Activated B cell treated with CpG ODN at 0.5 μM for 24 hours (primary cell): ENCODE data around the gene COL4A4. TPM values are rescaled to one million over a fixed set of nuclear protein-coding genes. Genes with fewer than 3 reads are reported as not detected.

ENCODE experiments used
- ATAC-seq: fragments of 200-7000 bp; cut with Tn5 transposase; one replicate; pipeline ENCODE4 v1.10.0; 2021; ENCODE audit warnings: low read depth, mild to moderate bottlenecking, moderate library complexity
- CTCF ChIA-PET: fragments of 350-600 bp; sonication (Branson Sonifier 250); formaldehyde crosslinking; loops from one replicate; lab custom pipeline; 2021; ENCODE audit warnings: antibody characterized with exemption; lab: Charles Lee
- POLR2A ChIA-PET: fragments of 350-600 bp; sonication (Branson Sonifier 250); formaldehyde crosslinking; loops from one replicate; lab custom pipeline; 2021; ENCODE audit warnings: antibody characterized with exemption; lab: Charles Lee
- DNase-seq: peaks from one replicate; pipeline ENCODE4 v3.0.0; 2022
- H3K27ac Mint-ChIP-seq: one replicate; pipeline ENCODE4 v1.8.0; 2020; ENCODE audit warnings: mixed read lengths
- H3K27me3 Mint-ChIP-seq: one replicate; pipeline ENCODE4 v1.8.0; 2021; ENCODE audit warnings: mixed read lengths
- H3K36me3 Mint-ChIP-seq: one replicate; pipeline ENCODE4 v1.8.0; 2021; ENCODE audit warnings: low read depth, mixed read lengths
- H3K4me1 Mint-ChIP-seq: one replicate; pipeline ENCODE4 v1.8.0; 2021; ENCODE audit warnings: mixed read lengths
- H3K4me3 Mint-ChIP-seq: one replicate; pipeline ENCODE4 v1.8.0; 2020; ENCODE audit warnings: mild to moderate bottlenecking, mixed read lengths
- H3K9me3 Mint-ChIP-seq: one replicate; pipeline ENCODE4 v1.8.0; 2020; ENCODE audit warnings: mixed read lengths
- intact Hi-C: fragments of 100-400 bp; cut with micrococcal nuclease; formaldehyde crosslinking; loops from one replicate; pipeline ENCODE4 v1.15.1; 2024
- total RNA-seq: library from RNA; stranded (reverse); gene quantifications from 2 replicates; pipeline ENCODE4 v1.2.3, GENCODE V29; 2022
- TF ChIP-seq, protein P1 (sequence below): fragments of 200-600 bp; IDR thresholded peaks from one replicate; pipeline ENCODE4 v1.8.0; 2022; ENCODE audit warnings: antibody characterized with exemption, mild to moderate bottlenecking

Gene COL4A4
- total RNA-seq, 1 donor from 2014 or later: 10.9 TPM

DNA sequence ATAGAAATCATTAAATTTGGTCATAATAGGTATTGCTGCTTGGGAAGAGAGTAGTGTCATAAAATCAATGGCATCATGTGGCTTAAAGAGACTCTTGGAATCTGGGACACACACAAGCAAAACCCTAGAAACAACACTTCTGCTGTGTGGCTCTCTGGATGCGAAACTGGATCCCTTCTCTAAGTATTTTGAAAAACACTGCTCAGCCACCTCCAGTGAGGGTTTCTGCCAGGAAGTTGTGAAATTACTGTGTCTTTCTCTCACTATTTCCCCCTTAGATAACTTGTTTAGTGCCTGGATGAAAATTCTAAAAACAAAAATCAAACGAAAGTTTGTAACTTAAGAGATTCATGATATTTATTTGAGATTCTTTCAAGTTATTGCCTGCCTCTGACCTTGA lies 164.3 kb downstream of the COL4A4 start:
- H3K27ac Mint-ChIP-seq: no peak overlapping the region
- ChIA-PET POLR2A (no interaction called here), CTCF (interaction anchor here (1.1 kb wide), 1 partner anchor 14 kb away, joined by 3 read pairs; no protein-coding TSS in a partner anchor)
- ATAC-seq (no peak), DNase-seq (no peak)
- no peak overlapping the region for H3K4me3 Mint-ChIP-seq
- H3K27me3 Mint-ChIP-seq: no peaks in the 10 kb centered on the region
- H3K4me1 Mint-ChIP-seq: no peaks in the 10 kb centered on the region
- peaks cover 70% of the 10 kb centered on the region for H3K36me3 Mint-ChIP-seq
- no peaks in the 10 kb centered on the region for H3K9me3 Mint-ChIP-seq
- intact Hi-C loops: no loop called here
- TF ChIP-seq, protein P1, sequence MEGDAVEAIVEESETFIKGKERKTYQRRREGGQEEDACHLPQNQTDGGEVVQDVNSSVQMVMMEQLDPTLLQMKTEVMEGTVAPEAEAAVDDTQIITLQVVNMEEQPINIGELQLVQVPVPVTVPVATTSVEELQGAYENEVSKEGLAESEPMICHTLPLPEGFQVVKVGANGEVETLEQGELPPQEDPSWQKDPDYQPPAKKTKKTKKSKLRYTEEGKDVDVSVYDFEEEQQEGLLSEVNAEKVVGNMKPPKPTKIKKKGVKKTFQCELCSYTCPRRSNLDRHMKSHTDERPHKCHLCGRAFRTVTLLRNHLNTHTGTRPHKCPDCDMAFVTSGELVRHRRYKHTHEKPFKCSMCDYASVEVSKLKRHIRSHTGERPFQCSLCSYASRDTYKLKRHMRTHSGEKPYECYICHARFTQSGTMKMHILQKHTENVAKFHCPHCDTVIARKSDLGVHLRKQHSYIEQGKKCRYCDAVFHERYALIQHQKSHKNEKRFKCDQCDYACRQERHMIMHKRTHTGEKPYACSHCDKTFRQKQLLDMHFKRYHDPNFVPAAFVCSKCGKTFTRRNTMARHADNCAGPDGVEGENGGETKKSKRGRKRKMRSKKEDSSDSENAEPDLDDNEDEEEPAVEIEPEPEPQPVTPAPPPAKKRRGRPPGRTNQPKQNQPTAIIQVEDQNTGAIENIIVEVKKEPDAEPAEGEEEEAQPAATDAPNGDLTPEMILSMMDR: no peak

DNA sequence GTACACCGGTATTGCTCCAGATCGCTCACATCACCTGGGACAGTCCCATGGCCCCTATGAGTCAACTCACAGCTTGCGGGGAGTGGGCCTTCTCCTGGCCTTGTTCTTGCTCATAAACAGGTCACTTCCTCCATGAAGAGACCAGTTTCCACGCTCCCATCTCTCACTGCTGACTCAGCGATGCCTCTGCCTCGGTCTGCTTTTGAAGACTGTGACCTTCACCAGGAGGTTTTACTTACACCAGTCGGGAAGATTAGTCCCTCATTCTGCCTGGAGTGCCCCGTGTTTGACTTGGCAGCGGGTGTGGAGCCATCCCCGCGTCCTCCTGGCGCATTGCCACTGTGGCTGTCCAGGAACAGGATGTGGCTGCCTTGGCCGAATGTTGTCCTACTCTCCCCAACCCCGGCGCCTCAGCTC lies 168.4 kb downstream of the COL4A4 start:
- DNase-seq (no peak), ATAC-seq (no peak)
- TF ChIP-seq, protein P1: no peak
- Mint-ChIP-seq H3K27me3 (no peaks in the 10 kb centered on the region), H3K27ac (no peak overlapping the region), H3K9me3 (no peaks in the 10 kb centered on the region), H3K36me3 (peaks cover 70% of the 10 kb centered on the region), H3K4me1 (no peaks in the 10 kb centered on the region), H3K4me3 (no peak overlapping the region)
- CTCF ChIA-PET: interaction anchor here (0.6 kb wide), 1 partner anchor 878 kb away, joined by 4 read pairs; no protein-coding TSS in a partner anchor
- intact Hi-C loops: no loop called here
- POLR2A ChIA-PET: interaction anchor here (1.5 kb wide), 1 partner anchor 160 kb away, joined by 3 read pairs; the partner anchor contains the start of gene RHBDD1

GRCh38 chr2:226994775-226995174 lies 169.2 kb downstream of the COL4A4 start:
- H3K9me3 Mint-ChIP-seq: no peaks in the 10 kb centered on the region
- no peaks in the 10 kb centered on the region for H3K27me3 Mint-ChIP-seq
- ATAC-seq: no peak
- no peaks in the 10 kb centered on the region for H3K4me1 Mint-ChIP-seq
- intact Hi-C loops: no loop called here
- TF ChIP-seq, protein P1: no peak
- DNase-seq: no peak
- no peak overlapping the region for H3K4me3 Mint-ChIP-seq
- ChIA-PET POLR2A (no interaction called here), CTCF (interaction anchor here (0.6 to 0.8 kb wide), 2 partner anchors 244 to 877 kb away, joined by 3 to 4 read pairs; no protein-coding TSS in a partner anchor)
- H3K36me3 Mint-ChIP-seq: peaks cover 69% of the 10 kb centered on the region
- no peak overlapping the region for H3K27ac Mint-ChIP-seq

DNA sequence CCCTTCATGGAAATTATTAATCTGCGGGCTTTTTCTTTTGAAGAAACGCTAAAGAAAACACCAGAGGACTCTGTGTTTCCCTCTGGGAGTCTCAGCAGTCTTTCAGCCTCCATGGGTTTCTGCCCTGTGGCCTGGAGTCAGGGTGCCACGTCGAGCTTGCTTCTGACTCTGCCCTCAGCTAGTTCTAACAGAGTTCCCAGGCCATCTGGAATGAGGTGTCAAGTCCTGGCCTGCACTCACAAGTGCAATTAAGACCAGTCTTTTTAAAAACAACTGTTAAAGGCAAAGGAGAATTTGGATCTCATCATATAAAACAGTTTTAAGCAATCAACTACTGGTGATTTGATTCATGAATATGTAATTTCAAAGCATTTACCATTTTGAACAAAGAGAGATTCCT lies 170.8 kb downstream of the COL4A4 start:
- DNase-seq: no peak
- H3K36me3 Mint-ChIP-seq: peaks cover 62% of the 10 kb centered on the region
- no peaks in the 10 kb centered on the region for H3K4me1 Mint-ChIP-seq
- intact Hi-C loops: no loop called here
- H3K4me3 Mint-ChIP-seq: no peak overlapping the region
- no peak for ATAC-seq
- TF ChIP-seq, protein P1: no peak
- H3K27me3 Mint-ChIP-seq: no peaks in the 10 kb centered on the region
- H3K27ac Mint-ChIP-seq: no peak overlapping the region
- ChIA-PET CTCF (interaction anchor here (0.9 kb wide), 1 partner anchor 191 kb away, joined by 3 read pairs; no protein-coding TSS in a partner anchor), POLR2A (no interaction called here)
- no peaks in the 10 kb centered on the region for H3K9me3 Mint-ChIP-seq

DNA sequence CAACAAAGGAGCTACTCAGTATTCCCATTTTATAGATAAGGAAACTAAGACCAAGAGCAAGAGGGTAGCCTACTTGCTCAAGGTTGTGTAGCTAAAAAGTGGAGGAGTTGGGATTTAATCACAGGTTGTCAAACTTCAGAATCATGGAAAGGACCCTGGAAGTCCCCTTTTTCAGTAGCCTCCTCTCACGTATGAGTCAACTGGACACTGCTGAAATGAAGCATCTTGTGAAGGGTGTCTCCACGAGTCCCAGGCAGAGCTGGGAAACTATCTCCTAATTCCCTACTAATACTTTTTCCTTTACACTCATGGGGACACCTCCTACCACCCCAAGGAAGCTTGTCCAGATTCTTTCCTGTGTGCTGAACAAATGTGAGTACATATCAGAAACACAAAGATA lies 172.3 kb downstream of the COL4A4 start:
- TF ChIP-seq, protein P1: no peak
- Mint-ChIP-seq H3K36me3 (peaks cover 59% of the 10 kb centered on the region), H3K27me3 (no peaks in the 10 kb centered on the region), H3K9me3 (no peaks in the 10 kb centered on the region), H3K4me3 (no peak overlapping the region), H3K27ac (no peak overlapping the region), H3K4me1 (no peaks in the 10 kb centered on the region)
- intact Hi-C loops: no loop called here
- no peak for DNase-seq
- ChIA-PET CTCF (interaction anchor here (1.2 kb wide), 1 partner anchor 1102 kb away, joined by 3 read pairs; no protein-coding TSS in a partner anchor), POLR2A (no interaction called here)
- ATAC-seq: no peak
